H1 (cell line): ENCODE measurements around the gene ACER1. TPM values are rescaled to one million over a fixed set of nuclear protein-coding genes. Genes with fewer than 3 reads are reported as not detected.

Experiments
- CTCF ChIA-PET: fragments of 300-600 bp; sonication (Branson Sonifier 250); formaldehyde crosslinking; loops from one replicate; lab custom pipeline; 2021; ENCODE audit not compliant: partially characterized antibody; lab: Charles Lee
- POLR2A ChIA-PET: fragments of 300-600 bp; sonication (Branson Sonifier 250); formaldehyde crosslinking; loops from one replicate; lab custom pipeline; 2021; ENCODE audit warnings: inconsistent platforms; ENCODE audit not compliant: partially characterized antibody; lab: Charles Lee
- DNase-seq, 2 experiments: peaks; one replicate each; pipeline versions ENCODE4 v3.0.0 to v3.0.0-alpha.2; 2010 to 2022; ENCODE audit warnings: low spot score in 2 of 2, low read depth in 1 of 2, mixed read lengths in 1 of 2
- FAIRE-seq: peaks from 2 replicates; lab custom pipeline; 2011; peaks lifted over from hg19 to GRCh38; lab: Jason Lieb, UNC
- H2AFZ ChIP-seq: 2 replicates; pipeline ENCODE4 v1.8.1; 2012; ENCODE audit warnings: low read length, inconsistent platforms
- H2AK5ac ChIP-seq: 2 replicates; pipeline ENCODE4 v1.6.1; 2013; ENCODE audit warnings: low read depth, low read length
- H2BK120ac ChIP-seq: replicated peaks from 2 replicates; pipeline ENCODE3; 2013; ENCODE audit warnings: low read depth, low read length, inconsistent platforms
- H2BK12ac ChIP-seq: 2 replicates; pipeline ENCODE4 v1.6.1; 2013; ENCODE audit warnings: low read depth, low read length
- H2BK15ac ChIP-seq: 2 replicates; pipeline ENCODE4 v1.6.1; 2013; ENCODE audit warnings: low read length
- H2BK20ac ChIP-seq: 2 replicates; pipeline ENCODE4 v1.6.1; 2013; ENCODE audit warnings: low read length
- H2BK5ac ChIP-seq: 2 replicates; pipeline ENCODE4 v1.6.1; 2013; ENCODE audit warnings: low read depth, low read length
- H3K14ac ChIP-seq: 2 replicates; pipeline ENCODE4 v1.6.1; 2013; ENCODE audit warnings: inconsistent platforms; ENCODE audit not compliant: insufficient read length
- H3K18ac ChIP-seq: 2 replicates; pipeline ENCODE4 v1.6.1; 2013; ENCODE audit warnings: low read length; ENCODE audit errors: extremely low read depth
- H3K23ac ChIP-seq: 2 replicates; pipeline ENCODE4 v1.6.1; 2013; ENCODE audit warnings: inconsistent platforms; ENCODE audit not compliant: insufficient read length
- H3K23me2 ChIP-seq: 2 replicates; pipeline ENCODE4 v1.6.1; 2013; ENCODE audit warnings: low read depth, low read length
- H3K27ac ChIP-seq: 2 replicates; pipeline ENCODE4 v1.6.1; 2011; ENCODE audit warnings: low read depth, low read length, inconsistent platforms
- H3K27me3 ChIP-seq, 4 experiments: replicated peaks in 1 of 4; 1 replicate in 1 of 4; 2 replicates in 3 of 4; pipeline versions ENCODE4 v1.6.1 to v1.8.1; 2011 to 2013; ENCODE audit warnings: low read length in 3 of 4, mild to moderate bottlenecking in 3 of 4, inconsistent platforms in 2 of 4, mixed read lengths in 2 of 4, moderate library complexity in 1 of 4; ENCODE audit not compliant: control insufficient read depth in 3 of 4, insufficient read depth in 3 of 4; ENCODE audit errors: extremely low read depth in 1 of 4
- H3K36me3 ChIP-seq, 4 experiments: 2 replicates each; pipeline versions ENCODE4 v1.6.1 to v1.8.1; 2011 to 2013; ENCODE audit warnings: mild to moderate bottlenecking in 4 of 4, low read length in 3 of 4, moderate library complexity in 2 of 4, control low read depth in 1 of 4, inconsistent platforms in 1 of 4; ENCODE audit not compliant: insufficient read depth in 4 of 4, control insufficient read depth in 2 of 4
- H3K4ac ChIP-seq: replicated peaks from 2 replicates; pipeline ENCODE3; 2013; ENCODE audit warnings: low read length, low read depth, mixed read lengths, inconsistent platforms; ENCODE audit not compliant: insufficient read length
- H3K4me1 ChIP-seq, 4 experiments: replicated peaks in 1 of 4; 1 replicate in 1 of 4; 2 replicates in 3 of 4; pipeline versions ENCODE4 v1.6.1 to v1.8.1; 2011 to 2013; ENCODE audit warnings: low read length in 3 of 4, inconsistent platforms in 2 of 4, mixed read lengths in 1 of 4; ENCODE audit not compliant: insufficient read depth in 4 of 4, control insufficient read depth in 3 of 4
- H3K4me2 ChIP-seq, 2 experiments: 2 replicates each; pipeline versions ENCODE4 v1.6.1 to v1.8.1; 2011 to 2013; ENCODE audit warnings: low read depth in 2 of 2, low read length in 2 of 2, control low read depth in 1 of 2, inconsistent platforms in 1 of 2, mild to moderate bottlenecking in 1 of 2; ENCODE audit not compliant: insufficient read depth in 1 of 2
- H3K4me3 ChIP-seq, 4 experiments: fragments of 200-600, 300-600 bp in 1 of 4; sonication (generic), shearing (Covaris generic), sonication (Bioruptor Twin) in 1 of 4; 2 replicates each; pipeline versions ENCODE4 v1.5.1 to v1.8.1; 2011 to 2016; ENCODE audit warnings: low read length in 4 of 4, low read depth in 3 of 4, control low read depth in 2 of 4, inconsistent platforms in 2 of 4, mild to moderate bottlenecking in 2 of 4, mixed read lengths in 1 of 4, moderate library complexity in 1 of 4; ENCODE audit not compliant: insufficient read depth in 2 of 4; ENCODE audit errors: extremely low read depth in 1 of 4
- H3K56ac ChIP-seq: replicated peaks from 2 replicates; pipeline ENCODE3; 2013; ENCODE audit warnings: low read depth, mild to moderate bottlenecking, mixed read lengths, low read length, inconsistent platforms; ENCODE audit not compliant: insufficient read length
- H3K79me1 ChIP-seq: 2 replicates; pipeline ENCODE4 v1.6.1; 2013; ENCODE audit warnings: low read depth, low read length, control low read depth
- H3K79me2 ChIP-seq, 2 experiments: 2 replicates each; pipeline versions ENCODE4 v1.6.1 to v1.8.1; 2012 to 2013; ENCODE audit warnings: low read length in 2 of 2, mild to moderate bottlenecking in 2 of 2, inconsistent platforms in 1 of 2; ENCODE audit not compliant: insufficient read depth in 2 of 2, control insufficient read depth in 1 of 2
- H3K9ac ChIP-seq, 4 experiments: replicated peaks in 1 of 4; 1 replicate in 1 of 4; 2 replicates in 3 of 4; pipeline versions ENCODE4 v1.6.1 to v1.8.1; 2011 to 2013; ENCODE audit warnings: low read depth in 3 of 4, low read length in 3 of 4, control low read depth in 2 of 4, mild to moderate bottlenecking in 2 of 4, moderate library complexity in 2 of 4, inconsistent platforms in 1 of 4; ENCODE audit errors: extremely low read depth in 1 of 4
- H3K9me3 ChIP-seq, 2 experiments: 2 replicates each; pipeline versions ENCODE4 v1.6.1 to v1.8.1; 2012 to 2013; ENCODE audit warnings: mild to moderate bottlenecking in 2 of 2, moderate library complexity in 2 of 2, control low read depth in 1 of 2, inconsistent platforms in 1 of 2, low read depth in 1 of 2, low read length in 1 of 2, mixed read lengths in 1 of 2; ENCODE audit not compliant: insufficient read depth in 2 of 2
- H4K20me1 ChIP-seq, 2 experiments: replicated peaks in 1 of 2; 2 replicates each; pipeline versions ENCODE3 to v1.8.1; 2011 to 2013; ENCODE audit warnings: inconsistent platforms in 2 of 2, low read length in 2 of 2, mild to moderate bottlenecking in 1 of 2; ENCODE audit not compliant: insufficient read depth in 2 of 2, control insufficient read depth in 1 of 2
- H4K5ac ChIP-seq: 2 replicates; pipeline ENCODE4 v1.6.1; 2013; ENCODE audit warnings: low read length, low read depth, mixed read lengths, inconsistent platforms; ENCODE audit not compliant: insufficient read length
- H4K8ac ChIP-seq: 2 replicates; pipeline ENCODE4 v1.8.0; 2013; ENCODE audit warnings: mild to moderate bottlenecking, moderate library complexity, low read length, inconsistent platforms; ENCODE audit not compliant: insufficient read depth; ENCODE audit errors: extremely low read depth
- H4K91ac ChIP-seq: replicated peaks from 2 replicates; pipeline ENCODE3; 2013; ENCODE audit warnings: low read length, mixed read lengths, inconsistent platforms; ENCODE audit not compliant: insufficient read length
- MAFK ChIP-seq: IDR thresholded peaks from 2 replicates; pipeline ENCODE4 v1.6.1; 2012; ENCODE audit warnings: low read depth, mild to moderate bottlenecking, improper control_type of control experiment, low read length
- TAF7 ChIP-seq: optimal IDR thresholded peaks from 2 replicates; pipeline ENCODE3; 2011; ENCODE audit warnings: low read depth, mild to moderate bottlenecking, inconsistent platforms, low read length, moderate library complexity, borderline replicate concordance
- TEAD4 ChIP-seq: IDR thresholded peaks from 2 replicates; pipeline ENCODE4 v1.6.1; 2012; ENCODE audit warnings: low read depth, low read length, inconsistent platforms, mixed read lengths
- WGBS, 2 experiments: shearing (Covaris generic) in 1 of 2; methylation state at CpG; one replicate each; pipeline versions ENCODE4 v1.1.6 to v1.1.7; 2013 to 2015; ENCODE audit warnings: low lambda C conversion rate in 2 of 2, mixed read lengths in 2 of 2, inconsistent platforms in 1 of 2, low coverage in 1 of 2, missing lambda C conversion rate in 1 of 2; ENCODE audit not compliant: insufficient replicate concordance in 2 of 2, insufficient coverage in 1 of 2, insufficient read length in 1 of 2; ENCODE audit errors: extremely low coverage in 1 of 2, missing lambda C conversion rate in 1 of 2; 5-methylcytosine and 5-hydroxymethylcytosine counted together
- polyA plus RNA-seq, 7 experiments: library from polyadenylated mRNA; depleted of rRNA in 3 of 7; stranded (reverse) in 5 of 7; unstranded in 2 of 7; fragments of >200 nt in 5 of 7; fragments of 200-250 nt in 2 of 7; gene quantifications; 1 replicate in 5 of 7; 2 replicates in 1 of 7; 4 replicates in 1 of 7; pipeline versions ENCODE4 v1.2.1 to v1.2.3, GENCODE V29; 2011 to 2013; ENCODE audit warnings: missing spikeins in 2 of 7, mixed read lengths in 2 of 7
- total RNA-seq: library from RNA; stranded (reverse); fragmentation: NEBNext Ultra II Directional; extraction: Animal tissue kit (Norgen Biotek cat#: 25700); gene quantifications from 2 replicates; pipeline ENCODE4 v1.2.1, GENCODE V29; 2021

ACER1 gene
- total and polyA plus RNA-seq, 2 of the 8 experiments (the other 6 are each of a cell fraction or from before 2014, with no cell fraction given): 0.05 TPM; not detected in 1

DNA sequence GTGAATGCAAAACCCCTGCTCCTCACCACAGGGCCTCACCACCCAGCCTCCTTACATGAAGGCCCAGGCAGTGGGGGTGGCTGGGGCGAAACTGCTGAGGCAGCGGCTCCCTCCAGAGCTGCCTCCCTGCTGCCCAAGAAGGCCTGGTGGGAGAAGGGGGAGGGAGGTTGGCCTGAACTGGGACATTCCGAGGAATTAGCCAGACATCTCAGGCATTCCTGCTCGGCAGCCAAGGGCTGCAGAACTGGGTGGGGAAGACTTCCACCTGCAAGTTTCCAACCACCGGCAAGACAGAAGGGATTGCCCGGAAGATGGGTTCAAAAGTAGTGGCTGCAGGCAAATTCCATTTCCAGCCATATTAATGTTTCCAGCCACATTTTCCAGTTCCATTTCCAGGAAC is 44.6 kb upstream of the ACER1 start:
- POLR2A ChIA-PET: interaction anchor here (0.6 to 9.9 kb wide), 4 partner anchors 12 to 156 kb away, joined by 3 to 81 read pairs (median 4); partner anchors contain the start of gene GTF2F1

More for the DNA sequence above, 44.6 kb upstream of the ACER1 start:
- H2BK5ac ChIP-seq: no peak overlapping the region
- no peak overlapping the region for H3K56ac ChIP-seq
- no peak overlapping the region for H3K18ac ChIP-seq
- no peaks in the 10 kb centered on the region for H3K27me3 ChIP-seq
- H3K23ac ChIP-seq: no peak overlapping the region
- FAIRE-seq (no peak), DNase-seq (no peak)
- H4K5ac ChIP-seq: no peak overlapping the region
- CTCF ChIA-PET: interaction anchor here (0.7 to 1.9 kb wide), 5 partner anchors 10 to 252 kb away, joined by 3 to 6 read pairs (median 3); no protein-coding TSS in a partner anchor
- no peak overlapping the region for H2BK15ac ChIP-seq
- no peaks in the 10 kb centered on the region for H3K79me1 ChIP-seq
- H3K4ac ChIP-seq: no peak overlapping the region
- no peak overlapping the region for H3K4me3 ChIP-seq
- peaks cover 0 to 5% of the 10 kb centered on the region in 2 experiments for H4K20me1 ChIP-seq
- no peak overlapping the region for H3K27ac ChIP-seq
- WGBS, 2 experiments: 85% methylated on average over 5 of the region's 6 CpGs; no CpG with 5 or more reads in 1 of the 2 experiments
- H4K8ac ChIP-seq: no peak overlapping the region
- no peaks in the 10 kb centered on the region for H3K79me2 ChIP-seq
- no peak overlapping the region for H2AK5ac ChIP-seq
- H2BK12ac ChIP-seq: no peak overlapping the region
- no peak overlapping the region for H2AFZ ChIP-seq
- no peak overlapping the region for H4K91ac ChIP-seq
- H3K23me2 ChIP-seq: peaks cover 2% of the 10 kb centered on the region; the same call in 1 of the 2 replicates
- no peak overlapping the region for H2BK20ac ChIP-seq
- H3K14ac ChIP-seq: no peak overlapping the region
- peaks cover 5 to 11% of the 10 kb centered on the region in 2 experiments; a peak in 2 of 4 replicates for H3K9me3 ChIP-seq
- peaks cover 16 to 43% (median 31%) of the 10 kb centered on the region in 4 experiments for H3K36me3 ChIP-seq
- H2BK120ac ChIP-seq: no peak overlapping the region
- no peak overlapping the region for H3K4me2 ChIP-seq
- TF ChIP-seq MAFK: peak; percentile 36; the same call in 1 of the 2 replicates
- peak; percentile 59; the same call in 1 of the 2 replicates for TF ChIP-seq TEAD4
- TF ChIP-seq TAF7: no peak
- H3K9ac ChIP-seq: no peak overlapping the region
- peaks cover 0 to 11% (median 7%) of the 10 kb centered on the region in 4 experiments; a peak in 5 of 7 replicates for H3K4me1 ChIP-seq
